OCI-LY7 (cell line): ENCODE results near the gene C8G.

Experiments
- EZH2phosphoT487 ChIP-seq: fragments of 200-600 bp; sonication (generic); IDR thresholded peaks from 2 replicates; pipeline ENCODE4 v1.6.1; 2018; ENCODE audit warnings: low read depth, borderline replicate concordance, mild to moderate bottlenecking, mixed run types, antibody characterized with exemption, low read length, moderate library complexity, mixed read lengths
- TF ChIP-seq, protein P1 (sequence below): fragments of 200-600 bp; sonication (generic); conservative IDR thresholded peaks from 2 replicates; pipeline ENCODE4 v1.5.1; 2014; ENCODE audit warnings: mild to moderate bottlenecking, antibody characterized with exemption, low read length, moderate library complexity, mixed read lengths

DNA sequence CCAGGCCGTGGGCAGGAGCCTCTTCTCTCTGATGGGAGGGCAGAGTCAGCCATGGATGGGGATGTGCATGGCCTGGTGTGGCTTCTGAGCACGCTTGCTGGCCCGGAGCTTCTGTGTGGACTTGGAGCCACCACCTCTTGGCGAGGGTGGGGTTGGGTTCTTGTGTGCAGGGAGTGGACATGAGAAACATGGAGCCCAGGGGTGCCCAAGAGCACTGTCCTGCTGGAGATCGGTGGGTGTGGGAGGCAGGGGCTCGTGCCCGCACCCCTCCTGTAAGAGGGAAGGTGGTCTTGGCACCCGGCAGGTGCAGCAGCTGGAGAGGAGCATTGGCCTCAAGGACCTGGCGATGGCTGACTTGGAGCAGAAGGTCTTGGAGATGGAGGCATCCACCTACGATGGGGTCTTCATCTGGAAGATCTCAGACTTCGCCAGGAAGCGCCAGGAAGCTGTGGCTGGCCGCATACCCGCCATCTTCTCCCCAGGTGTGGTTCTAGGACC is 24.3 kb upstream of the C8G start:
- TF ChIP-seq, protein P1, sequence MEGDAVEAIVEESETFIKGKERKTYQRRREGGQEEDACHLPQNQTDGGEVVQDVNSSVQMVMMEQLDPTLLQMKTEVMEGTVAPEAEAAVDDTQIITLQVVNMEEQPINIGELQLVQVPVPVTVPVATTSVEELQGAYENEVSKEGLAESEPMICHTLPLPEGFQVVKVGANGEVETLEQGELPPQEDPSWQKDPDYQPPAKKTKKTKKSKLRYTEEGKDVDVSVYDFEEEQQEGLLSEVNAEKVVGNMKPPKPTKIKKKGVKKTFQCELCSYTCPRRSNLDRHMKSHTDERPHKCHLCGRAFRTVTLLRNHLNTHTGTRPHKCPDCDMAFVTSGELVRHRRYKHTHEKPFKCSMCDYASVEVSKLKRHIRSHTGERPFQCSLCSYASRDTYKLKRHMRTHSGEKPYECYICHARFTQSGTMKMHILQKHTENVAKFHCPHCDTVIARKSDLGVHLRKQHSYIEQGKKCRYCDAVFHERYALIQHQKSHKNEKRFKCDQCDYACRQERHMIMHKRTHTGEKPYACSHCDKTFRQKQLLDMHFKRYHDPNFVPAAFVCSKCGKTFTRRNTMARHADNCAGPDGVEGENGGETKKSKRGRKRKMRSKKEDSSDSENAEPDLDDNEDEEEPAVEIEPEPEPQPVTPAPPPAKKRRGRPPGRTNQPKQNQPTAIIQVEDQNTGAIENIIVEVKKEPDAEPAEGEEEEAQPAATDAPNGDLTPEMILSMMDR, result no peak
- TF ChIP-seq EZH2phosphoT487, result no peak
